ENCODE results near the gene TAF6L. TPM values are rescaled to one million over a fixed set of nuclear protein-coding genes. Genes with fewer than 3 reads are reported as not detected.
A peak's percentile ranks its signal among the peaks of the same experiment; 100 is the strongest.

The TAF6L gene
- total and polyA plus RNA-seq, 9 of the 15 experiments (the other 6 are each of a cell fraction or from before 2014, with no cell fraction given): 0.04 to 45.5 (median 20.8) TPM

GRCh38 chr11:62727165-62727871 is 43.9 kb upstream of the TAF6L start, which contains the start of gene HNRNPUL2 (continued):
- TF ChIP-seq ZNF639 (CRISPR knock-in tag; conservative IDR thresholded peaks at IDR 0.05 in 1 of 2, IDR thresholded peaks at IDR 0.05 in 1 of 2): peak in 1 of 2 experiments; percentile 93; a peak in 2 of 4 replicates
- TF ChIP-seq RBM25 (IDR thresholded peaks at IDR 0.05; ENCODE audit: low read depth, low read length, severe bottlenecking): peak; percentile 61
- no peak; the same call in 1 of the 2 replicates for TF ChIP-seq ARID1B (IDR thresholded peaks at IDR 0.05)
- no peak for TF ChIP-seq TAL1 (IDR thresholded peaks at IDR 0.05)
- no peak for TF ChIP-seq NR2F6 (CRISPR knock-in tag; IDR thresholded peaks at IDR 0.05)
- no peak for TF ChIP-seq SAFB2 (IDR thresholded peaks at IDR 0.05; ENCODE audit: borderline replicate concordance, low read depth, low read length, severe bottlenecking)
- TF ChIP-seq BDP1 (IDR thresholded peaks at IDR 0.05; ENCODE audit: insufficient read depth, insufficient read length): no peak
- TF ChIP-seq SMAD1 (IDR thresholded peaks at IDR 0.05; ENCODE audit: low read depth, low read length, partially characterized antibody): peak; percentile 45
- TF ChIP-seq ZNF134 (CRISPR knock-in tag; conservative IDR thresholded peaks at IDR 0.05): no peak
- TF ChIP-seq, protein P1, sequence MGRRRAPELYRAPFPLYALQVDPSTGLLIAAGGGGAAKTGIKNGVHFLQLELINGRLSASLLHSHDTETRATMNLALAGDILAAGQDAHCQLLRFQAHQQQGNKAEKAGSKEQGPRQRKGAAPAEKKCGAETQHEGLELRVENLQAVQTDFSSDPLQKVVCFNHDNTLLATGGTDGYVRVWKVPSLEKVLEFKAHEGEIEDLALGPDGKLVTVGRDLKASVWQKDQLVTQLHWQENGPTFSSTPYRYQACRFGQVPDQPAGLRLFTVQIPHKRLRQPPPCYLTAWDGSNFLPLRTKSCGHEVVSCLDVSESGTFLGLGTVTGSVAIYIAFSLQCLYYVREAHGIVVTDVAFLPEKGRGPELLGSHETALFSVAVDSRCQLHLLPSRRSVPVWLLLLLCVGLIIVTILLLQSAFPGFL (CRISPR knock-in tag; IDR thresholded peaks at IDR 0.05): no peak
- TF ChIP-seq ZNF717 (CRISPR knock-in tag; IDR thresholded peaks at IDR 0.05): no peak
- no peak for TF ChIP-seq ZEB2 (IDR thresholded peaks at IDR 0.05)
- peak in 1 of 2 experiments; percentile 75; a peak in 1 of 4 replicates for TF ChIP-seq KDM4B (IDR thresholded peaks at IDR 0.05; ENCODE audit: borderline replicate concordance in 2 of 2, low read depth in 1 of 2)
- peak; percentile 85; the same call in 1 of the 2 replicates for TF ChIP-seq THAP7 (CRISPR knock-in tag; IDR thresholded peaks at IDR 0.05)
- TF ChIP-seq ZNF12 (CRISPR knock-in tag; IDR thresholded peaks at IDR 0.05): no peak
- TF ChIP-seq KHSRP (IDR thresholded peaks at IDR 0.05): no peak
- TF ChIP-seq ZBTB43 (CRISPR knock-in tag; IDR thresholded peaks at IDR 0.05): no peak
- no peak for TF ChIP-seq HMG20A (CRISPR knock-in tag; conservative IDR thresholded peaks at IDR 0.05)
- peak; percentile 39; the same call in 1 of the 2 replicates for TF ChIP-seq TCF3 (CRISPR knock-in tag; IDR thresholded peaks at IDR 0.05)
- peak; percentile 98 for TF ChIP-seq RBFOX2 (IDR thresholded peaks at IDR 0.05; ENCODE audit: low read depth, low read length)
- TF ChIP-seq, protein P2, sequence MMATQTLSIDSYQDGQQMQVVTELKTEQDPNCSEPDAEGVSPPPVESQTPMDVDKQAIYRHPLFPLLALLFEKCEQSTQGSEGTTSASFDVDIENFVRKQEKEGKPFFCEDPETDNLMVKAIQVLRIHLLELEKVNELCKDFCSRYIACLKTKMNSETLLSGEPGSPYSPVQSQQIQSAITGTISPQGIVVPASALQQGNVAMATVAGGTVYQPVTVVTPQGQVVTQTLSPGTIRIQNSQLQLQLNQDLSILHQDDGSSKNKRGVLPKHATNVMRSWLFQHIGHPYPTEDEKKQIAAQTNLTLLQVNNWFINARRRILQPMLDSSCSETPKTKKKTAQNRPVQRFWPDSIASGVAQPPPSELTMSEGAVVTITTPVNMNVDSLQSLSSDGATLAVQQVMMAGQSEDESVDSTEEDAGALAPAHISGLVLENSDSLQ (IDR thresholded peaks at IDR 0.05): peak; percentile 43
- TF ChIP-seq ESRRA (IDR thresholded peaks at IDR 0.05; ENCODE audit: borderline replicate concordance, low read depth): peak; percentile 53; the same call in 1 of the 2 replicates
- peak; percentile 98 for TF ChIP-seq POLR2G (IDR thresholded peaks at IDR 0.05; ENCODE audit: low read depth, low read length)
- peak; percentile 10 for TF ChIP-seq PHF20 (IDR thresholded peaks at IDR 0.05; ENCODE audit: partially characterized antibody)
